D721Med (cell line): ENCODE results near the gene GNAT3.

Source experiments
- DNase-seq: peaks from one replicate; pipeline ENCODE4 v3.0.0; 2011; ENCODE audit warnings: low spot score; ENCODE audit not compliant: insufficient read length
- FAIRE-seq: peaks from 2 replicates; lab custom pipeline; 2011; peaks lifted over from hg19 to GRCh38; lab: Jason Lieb, UNC
- TF ChIP-seq, protein P1 (sequence below): IDR thresholded peaks from 2 replicates; pipeline ENCODE4 v1.5.1; 2012; ENCODE audit warnings: mild to moderate bottlenecking, control low read depth; ENCODE audit not compliant: insufficient read depth; ENCODE audit errors: missing control alignments

GNAT3 gene

GRCh38 chr7:80511964-80512363 is at the start of gene GNAT3:
TSS of gene GNAT3 (minus strand) at chr7:80512064. CDS start at chr7:80511926, 138 bp downstream.
- TF ChIP-seq, protein P1, sequence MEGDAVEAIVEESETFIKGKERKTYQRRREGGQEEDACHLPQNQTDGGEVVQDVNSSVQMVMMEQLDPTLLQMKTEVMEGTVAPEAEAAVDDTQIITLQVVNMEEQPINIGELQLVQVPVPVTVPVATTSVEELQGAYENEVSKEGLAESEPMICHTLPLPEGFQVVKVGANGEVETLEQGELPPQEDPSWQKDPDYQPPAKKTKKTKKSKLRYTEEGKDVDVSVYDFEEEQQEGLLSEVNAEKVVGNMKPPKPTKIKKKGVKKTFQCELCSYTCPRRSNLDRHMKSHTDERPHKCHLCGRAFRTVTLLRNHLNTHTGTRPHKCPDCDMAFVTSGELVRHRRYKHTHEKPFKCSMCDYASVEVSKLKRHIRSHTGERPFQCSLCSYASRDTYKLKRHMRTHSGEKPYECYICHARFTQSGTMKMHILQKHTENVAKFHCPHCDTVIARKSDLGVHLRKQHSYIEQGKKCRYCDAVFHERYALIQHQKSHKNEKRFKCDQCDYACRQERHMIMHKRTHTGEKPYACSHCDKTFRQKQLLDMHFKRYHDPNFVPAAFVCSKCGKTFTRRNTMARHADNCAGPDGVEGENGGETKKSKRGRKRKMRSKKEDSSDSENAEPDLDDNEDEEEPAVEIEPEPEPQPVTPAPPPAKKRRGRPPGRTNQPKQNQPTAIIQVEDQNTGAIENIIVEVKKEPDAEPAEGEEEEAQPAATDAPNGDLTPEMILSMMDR: no peak
- no peak for FAIRE-seq
- DNase-seq: no peak

DNA sequence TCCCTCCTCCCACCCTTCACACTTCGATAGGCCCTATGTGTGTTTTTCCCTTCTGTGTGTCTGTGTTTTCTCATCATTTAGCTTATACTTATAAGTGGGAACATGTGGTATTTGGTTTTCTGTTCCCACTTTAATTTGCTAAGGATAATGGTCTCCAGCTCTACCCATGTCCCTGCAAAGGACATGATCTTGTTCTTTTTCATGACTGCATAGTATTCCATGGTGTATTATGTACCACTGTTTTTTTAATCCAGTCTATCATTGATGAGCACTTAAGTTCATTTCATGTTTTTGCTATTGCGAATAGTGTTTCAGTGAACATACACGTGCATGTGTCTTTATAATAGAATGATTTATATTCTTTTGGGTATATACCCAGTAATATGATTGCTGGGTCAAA is 46.3 kb upstream of the GNAT3 start:
- FAIRE-seq (no peak), DNase-seq (no peak)
- TF ChIP-seq, protein P1: no peak

DNA sequence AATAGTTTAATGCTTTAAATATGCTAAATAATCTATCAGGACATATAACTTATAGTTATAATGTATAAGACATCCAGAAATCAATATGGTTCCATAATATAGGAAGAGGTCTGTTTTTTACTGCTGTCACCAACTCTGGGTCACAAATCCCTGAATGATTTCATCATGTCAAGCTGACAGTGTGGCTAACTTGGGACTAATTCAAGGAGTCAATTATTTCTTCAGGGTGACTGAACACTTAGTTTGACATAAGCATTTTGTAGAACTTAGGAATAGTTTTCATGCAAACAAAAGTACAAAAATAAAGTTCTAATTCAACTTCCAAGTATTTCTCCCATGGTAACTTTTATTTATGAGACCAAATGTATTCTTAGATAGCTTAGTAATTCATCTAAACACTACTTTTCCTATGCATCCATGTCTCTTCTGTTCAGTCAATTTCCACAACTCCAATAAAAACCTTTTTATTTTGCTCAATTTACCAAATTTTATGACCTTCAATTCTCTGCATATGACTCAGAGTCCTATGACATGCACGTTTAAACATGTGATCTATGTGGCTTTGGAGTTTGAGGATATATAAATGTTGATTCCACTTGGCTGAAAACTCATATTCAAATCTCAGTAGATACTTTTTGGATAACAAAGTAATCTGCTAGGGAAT is 40.3 kb upstream of the GNAT3 start:
- TF ChIP-seq, protein P1: no peak
- no peak for FAIRE-seq
- no peak for DNase-seq

DNA sequence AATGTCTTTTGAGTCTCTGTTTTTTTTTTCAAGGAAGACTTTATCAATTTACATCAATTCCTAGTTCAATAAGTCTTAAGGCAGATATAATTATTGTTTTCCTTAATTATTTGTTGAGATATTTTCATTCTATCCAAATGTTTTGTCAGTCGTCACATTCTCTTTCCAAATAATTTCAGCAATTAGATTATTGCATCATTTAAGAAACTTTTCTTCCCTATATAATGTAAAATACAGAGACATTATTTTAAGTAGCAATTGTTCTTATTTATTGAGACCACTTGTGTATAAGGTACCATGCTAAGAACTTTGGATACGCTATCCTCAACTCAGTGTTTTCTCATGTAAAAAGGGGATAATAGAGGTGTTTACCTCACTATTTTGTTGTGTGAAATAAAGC is 38.1 kb upstream of the GNAT3 start:
- FAIRE-seq: no peak
- TF ChIP-seq, protein P1: no peak
- DNase-seq: no peak

DNA sequence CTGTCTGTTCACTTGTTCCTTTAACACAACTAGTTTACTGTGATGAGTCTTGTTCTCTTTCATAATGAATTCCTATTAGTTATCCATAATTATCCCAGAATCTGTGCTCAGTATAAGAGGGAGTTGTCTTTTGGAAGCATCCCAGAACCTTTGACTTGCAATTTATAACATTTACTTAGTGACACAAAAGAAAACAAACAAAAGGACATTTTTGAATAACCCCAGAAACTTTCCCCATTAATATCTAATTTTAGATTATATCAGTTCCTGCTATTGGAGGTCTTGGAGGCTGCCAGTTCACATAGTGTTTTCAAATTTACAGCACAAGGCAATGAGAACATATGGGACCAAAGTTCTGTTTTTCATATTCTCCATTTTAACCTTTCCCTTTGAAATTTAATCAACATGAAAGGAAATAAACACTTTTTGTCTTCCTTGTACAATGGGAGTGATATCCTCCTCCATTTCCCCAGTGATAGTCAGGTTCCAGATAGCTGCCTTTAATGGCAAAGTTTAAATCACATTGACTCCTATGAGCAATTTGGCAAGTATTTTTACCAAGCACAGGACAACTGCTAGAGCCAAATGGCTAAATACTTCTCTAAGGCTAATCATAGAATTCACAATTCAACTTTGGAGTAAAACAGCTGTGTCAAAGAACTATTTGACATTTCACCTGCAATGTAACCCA is 37.1 kb upstream of the GNAT3 start:
- no peak for FAIRE-seq
- TF ChIP-seq, protein P1: no peak
- DNase-seq: no peak

DNA sequence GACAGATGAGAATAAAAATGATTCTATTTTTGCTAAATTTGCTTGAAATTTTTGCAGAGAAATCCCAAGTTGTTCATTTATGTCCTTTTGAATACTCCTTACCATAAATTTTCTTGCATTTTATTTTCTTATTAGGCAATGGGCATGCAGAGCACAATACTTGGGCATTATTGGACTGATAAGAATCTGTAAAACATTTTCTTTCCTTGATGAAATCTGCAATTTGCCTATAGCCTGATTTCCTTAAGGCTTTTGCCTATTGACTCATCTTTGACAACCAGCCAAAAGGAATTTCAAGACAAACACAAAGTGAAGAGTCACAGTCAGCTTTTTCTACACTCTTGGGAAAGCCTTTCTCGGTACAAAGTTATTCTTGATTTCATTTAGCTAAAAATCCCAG is 30.5 kb upstream of the GNAT3 start:
- FAIRE-seq: no peak
- no peak for DNase-seq
- TF ChIP-seq, protein P1: no peak

GRCh38 chr7:80540836-80541235 is 29.0 kb upstream of the GNAT3 start:
- DNase-seq (no peak), FAIRE-seq (no peak)
- TF ChIP-seq, protein P1: no peak
